ELF-1 (cell line): ENCODE results near the gene CKB.
"Not testable (repeated sequence)": the region's sequence is repeated elsewhere in the genome, so short reads cannot be mapped to it uniquely, and the experiment has no call there.

Experiments used
- DNase-seq: peaks from one replicate; pipeline ENCODE4 v3.0.0-alpha.2; 2016; ENCODE audit warnings: low read depth, low spot score

The CKB gene

DNA sequence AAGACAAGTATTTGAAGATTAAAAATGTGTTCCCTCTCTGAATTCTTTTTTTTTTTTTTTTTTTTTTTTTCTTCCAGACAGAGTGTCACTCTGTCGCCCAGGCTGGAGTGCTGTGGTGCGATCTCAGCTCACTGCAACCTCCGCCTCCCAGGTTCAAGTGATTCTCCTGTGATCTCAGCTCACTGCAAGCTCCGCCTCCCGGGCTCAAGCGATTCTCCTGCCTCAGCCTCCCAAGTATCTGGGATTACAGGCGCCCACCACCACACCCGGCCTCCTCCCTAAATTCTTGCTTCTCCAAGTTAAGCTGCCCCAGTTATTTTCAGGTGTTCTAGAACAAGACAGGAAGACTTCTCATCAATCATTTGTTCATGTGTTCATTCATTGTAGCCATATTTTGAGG lies 10.4 kb downstream of the CKB start:
- not testable (repeated sequence) for DNase-seq

DNA sequence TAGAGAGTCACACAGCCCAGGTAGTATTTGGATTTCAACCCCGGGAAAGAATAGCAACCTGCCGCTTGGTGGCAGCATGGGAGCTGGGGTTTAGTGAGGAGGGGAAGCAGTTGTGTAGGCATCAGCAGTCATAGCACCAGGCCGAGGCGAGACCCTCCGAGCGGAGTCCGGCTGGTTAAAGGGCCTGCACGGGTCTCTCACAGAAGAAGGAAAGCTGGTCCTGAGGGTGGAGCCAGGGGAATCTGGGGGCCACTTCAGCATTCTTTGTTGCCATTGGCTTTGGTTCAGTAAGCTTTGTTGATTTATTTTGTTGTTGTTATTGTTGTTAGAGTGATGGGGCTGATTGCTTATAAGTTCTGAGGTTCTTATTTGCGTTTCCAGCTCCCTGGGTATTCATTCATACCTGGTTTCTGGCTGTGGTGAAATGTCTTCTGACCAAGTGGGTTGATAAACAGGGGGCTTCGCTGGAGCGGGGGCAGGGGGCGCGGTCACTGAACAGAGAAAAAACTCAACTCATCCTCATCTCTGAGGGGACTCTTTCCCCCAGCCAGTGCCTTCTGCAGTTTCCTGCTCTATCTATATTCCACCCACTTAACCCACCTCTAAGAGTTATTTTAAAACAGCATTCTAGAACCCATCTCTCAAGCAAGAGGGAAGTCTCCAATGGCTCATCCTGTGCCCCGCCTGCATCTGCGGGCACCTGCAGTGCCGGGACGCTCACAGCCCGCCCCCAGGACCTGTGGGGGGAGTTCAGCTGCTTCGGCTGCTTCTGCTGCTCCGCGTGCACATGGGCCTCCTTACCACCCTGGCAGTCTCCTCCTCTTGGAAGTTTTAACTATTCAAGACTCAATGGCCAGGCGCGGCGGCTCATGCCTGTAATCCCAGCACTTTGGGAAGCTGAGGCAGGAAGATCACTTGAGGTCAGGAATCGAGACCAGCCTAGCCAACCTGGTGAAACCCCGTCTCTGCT lies 11.6 kb downstream of the CKB start:
- no peak for DNase-seq

DNA sequence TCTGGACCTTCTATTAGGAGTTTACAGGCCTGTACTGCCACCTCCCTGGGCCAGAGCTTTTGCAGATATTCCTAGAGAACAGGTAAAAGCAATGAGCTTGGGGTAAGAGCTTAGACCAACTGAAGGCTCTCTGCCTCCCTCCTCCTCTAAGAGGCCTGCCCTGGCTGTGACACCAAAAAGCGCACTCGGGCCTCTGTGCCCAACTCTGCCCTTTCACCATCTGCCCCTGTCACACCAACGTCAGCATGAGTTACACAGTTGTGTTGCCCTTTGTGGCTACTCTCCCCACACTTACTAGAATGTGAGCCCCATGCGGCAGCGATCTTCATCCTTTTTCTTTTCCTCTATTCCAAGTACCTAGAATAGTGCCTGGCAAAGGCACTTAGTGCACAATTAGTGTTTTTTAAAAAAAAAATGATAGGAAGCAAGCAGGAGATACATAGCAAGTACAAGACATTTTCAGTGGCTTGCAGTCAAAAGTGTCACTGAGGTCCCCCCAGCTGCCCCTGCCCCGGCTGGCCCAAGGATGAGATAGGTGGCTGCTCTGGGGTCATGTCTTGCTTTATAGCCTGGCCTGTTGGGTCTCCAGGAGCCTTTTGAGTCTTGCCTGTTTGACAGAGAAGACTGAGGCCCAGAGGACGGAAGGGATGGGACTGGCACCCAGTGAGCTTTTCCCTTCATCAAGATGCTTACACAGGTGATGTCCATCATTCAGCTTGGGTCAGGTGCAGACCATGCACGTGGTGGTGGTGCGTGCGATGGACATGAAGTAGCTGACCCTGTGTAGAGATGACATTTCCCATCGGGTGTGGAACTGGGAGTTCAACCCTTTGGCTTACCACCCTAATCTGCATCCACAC lies 12.5 kb downstream of the CKB start:
- DNase-seq, result no peak

DNA sequence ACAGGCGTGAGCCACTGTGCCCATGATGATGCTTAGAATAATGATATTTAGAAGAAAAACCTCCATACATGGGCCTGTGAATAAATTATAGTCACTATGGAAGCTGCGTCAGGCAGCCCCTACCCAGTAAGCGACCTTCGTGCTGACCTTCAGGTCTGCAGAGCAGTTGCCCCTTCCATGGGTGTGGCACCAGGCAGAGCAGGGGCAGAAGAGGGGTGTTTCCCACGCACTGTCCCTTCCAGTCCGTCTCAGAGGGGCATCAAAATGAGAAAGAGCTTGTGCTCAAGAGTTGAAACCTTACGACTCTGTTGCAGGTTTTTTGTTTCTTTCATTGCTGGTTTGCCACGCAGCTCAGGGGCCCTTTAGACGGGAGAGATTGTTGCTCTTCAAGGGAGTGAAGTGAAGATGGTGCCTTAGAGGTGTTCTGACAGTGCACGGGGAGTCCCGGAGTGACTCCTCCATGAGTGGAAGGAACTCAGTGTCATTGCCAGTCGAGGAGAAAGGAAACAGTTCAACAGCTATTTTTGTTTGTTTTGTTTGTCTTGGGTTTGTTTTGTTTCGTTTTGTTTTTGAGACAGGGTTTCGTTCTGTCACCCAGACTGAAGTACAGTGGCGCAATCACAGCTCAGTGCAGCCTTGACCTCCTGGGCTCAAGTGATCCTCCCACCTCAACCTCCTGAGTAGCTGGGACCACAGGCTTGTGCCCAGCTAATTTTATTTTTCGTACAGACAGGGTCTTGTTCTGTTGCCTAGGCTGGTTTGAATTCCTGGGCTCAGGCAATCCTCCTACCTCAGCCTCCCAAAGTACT lies 13.9 kb downstream of the CKB start:
- DNase-seq, result no peak

DNA sequence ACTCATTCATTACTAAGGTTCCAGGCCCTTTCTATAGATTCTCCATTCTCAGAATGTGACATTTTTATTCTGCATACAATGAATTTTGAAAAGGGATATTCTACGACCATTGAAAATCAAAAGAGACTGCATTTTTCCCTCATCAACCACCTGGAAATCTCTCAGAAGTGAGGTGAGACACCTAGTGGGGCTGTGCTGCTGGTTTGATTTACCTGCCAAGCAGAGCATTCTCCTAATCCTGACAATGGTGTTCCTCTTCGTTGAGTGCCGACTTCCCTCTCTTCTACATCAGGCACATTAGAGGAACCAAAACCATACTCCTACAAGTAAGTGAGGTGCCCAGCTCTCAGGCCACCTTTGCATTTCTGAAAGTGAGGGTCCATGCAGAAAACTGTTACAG lies 14.9 kb downstream of the CKB start:
- DNase-seq, result no peak

DNA sequence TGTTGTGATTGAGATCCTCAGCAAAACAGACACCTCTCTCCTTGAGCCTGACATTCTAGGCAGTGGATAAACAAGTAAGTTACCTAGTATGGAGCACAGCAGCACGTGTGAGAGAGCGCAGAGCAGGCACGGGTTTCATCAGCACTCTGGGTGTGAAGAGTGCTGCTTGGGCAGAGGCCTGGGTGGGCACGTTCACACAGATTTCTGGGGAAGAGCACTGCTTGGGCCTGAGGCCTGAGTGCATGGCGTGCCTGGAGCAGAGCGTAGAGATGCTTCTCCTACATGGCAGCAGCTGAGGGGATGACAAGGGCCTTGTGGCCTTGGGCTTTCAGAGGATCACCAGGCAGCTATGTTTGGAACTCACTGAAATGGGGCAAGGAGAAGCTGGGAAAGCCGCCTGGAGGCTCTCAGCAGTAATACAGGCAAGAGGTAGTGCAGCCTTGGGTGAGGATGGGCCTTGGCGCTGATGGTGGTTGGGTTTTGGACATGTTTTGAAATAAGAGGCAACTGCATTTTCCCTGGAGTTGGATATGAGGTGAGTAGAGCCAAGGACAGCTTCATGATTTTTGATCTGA lies 17.6 kb downstream of the CKB start:
- DNase-seq, result peak; percentile 30

DNA sequence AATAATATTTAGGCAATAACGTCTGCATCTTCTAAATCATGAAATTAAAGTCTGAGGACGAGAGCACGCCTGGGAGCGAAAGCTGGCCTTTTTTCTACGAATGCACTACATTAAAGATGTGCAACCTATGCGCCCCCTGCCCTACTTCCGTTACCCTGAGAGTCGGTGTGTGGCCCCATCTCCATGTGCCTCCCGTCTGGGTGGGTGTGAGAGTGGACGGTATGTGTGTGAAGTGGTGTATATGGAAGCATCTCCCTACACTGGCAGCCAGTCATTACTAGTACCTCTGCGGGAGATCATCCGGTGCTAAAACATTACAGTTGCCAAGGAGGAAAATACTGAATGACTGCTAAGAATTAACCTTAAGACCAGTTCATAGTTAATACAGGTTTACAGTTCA lies 19.3 kb downstream of the CKB start:
- DNase-seq, result no peak

DNA sequence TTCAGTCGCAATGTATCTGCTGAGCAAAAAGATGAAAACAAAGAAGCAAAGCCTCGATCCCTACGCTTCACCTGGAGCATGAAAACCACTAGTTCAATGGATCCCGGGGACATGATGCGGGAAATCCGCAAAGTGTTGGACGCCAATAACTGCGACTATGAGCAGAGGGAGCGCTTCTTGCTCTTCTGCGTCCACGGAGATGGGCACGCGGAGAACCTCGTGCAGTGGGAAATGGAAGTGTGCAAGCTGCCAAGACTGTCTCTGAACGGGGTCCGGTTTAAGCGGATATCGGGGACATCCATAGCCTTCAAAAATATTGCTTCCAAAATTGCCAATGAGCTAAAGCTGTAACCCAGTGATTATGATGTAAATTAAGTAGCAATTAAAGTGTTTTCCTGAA lies 19.8 kb downstream of the CKB start:
- no peak for DNase-seq

DNA sequence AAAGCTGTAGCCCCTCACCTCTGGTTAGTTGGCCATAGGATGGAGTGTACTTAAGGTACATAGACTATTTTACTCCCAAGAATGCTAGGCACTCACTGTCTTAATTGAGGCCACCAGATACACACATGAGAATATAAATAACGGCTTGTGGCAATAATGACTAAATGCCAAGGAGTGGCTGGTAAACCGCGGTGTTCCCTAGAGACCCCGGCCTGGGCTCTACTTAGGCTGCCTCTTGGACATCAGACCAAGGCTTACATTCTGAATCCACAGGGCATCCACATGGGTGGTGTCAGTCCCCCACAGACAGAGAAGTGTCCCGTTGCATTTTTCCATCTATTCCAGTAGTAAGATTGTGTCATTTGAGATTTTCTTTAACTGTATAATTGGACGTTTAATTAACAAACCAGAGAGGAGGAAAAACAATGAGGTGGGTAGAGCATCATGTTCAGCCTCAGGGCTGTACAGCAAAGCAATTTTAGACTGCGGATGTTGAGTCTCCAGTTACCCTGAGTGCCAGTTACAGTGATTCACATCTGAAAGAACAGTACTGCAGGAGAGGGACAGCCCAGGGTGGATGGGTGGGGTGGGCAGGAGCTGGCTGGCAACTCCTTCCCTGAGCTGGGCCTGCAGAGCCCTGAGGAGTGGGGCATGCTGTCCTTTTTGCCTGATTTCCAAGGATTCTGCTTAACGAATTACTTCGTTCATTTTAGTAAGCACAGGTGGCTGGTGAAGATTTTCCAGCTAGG lies 20.5 kb downstream of the CKB start:
- no peak for DNase-seq

DNA sequence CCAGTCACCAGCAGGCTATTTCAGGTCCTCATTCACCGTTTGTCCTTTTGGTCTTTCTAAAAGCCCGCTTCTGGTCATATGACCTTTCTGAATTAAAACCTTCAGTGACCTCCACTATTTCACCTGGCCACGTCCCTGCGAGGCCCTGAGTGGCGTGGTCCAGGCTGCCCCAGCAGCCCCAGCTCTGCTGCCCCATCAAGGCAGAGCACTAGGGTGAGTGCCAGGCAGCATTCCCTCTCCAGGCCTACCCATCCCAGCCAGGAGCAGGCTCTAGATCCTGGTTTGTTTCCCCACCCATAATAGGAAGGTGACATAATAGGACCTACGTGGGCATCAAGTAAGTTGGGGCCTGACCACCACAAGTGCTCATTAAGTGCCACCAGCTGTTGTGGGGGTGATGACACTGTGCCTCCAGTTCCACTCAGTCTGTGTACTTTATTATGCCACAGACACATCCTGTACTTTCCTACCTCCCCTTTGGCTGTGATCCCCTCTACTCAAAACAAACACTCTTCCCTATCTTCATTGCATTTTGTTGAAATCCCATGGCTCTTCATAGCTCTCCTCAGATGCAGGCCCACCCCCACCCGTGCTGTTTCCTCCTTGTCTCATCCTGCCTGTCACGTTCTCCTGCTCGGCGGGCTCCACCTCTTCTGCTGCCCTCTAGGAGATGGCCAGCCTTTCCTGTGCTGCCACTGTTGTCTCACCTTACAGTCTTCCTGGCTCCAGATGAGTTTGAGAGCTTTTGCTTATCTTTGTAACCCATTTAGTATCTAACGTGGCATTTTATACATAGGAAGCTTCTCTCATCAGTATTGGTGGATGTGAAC lies 21.4 kb downstream of the CKB start:
- no peak for DNase-seq

DNA sequence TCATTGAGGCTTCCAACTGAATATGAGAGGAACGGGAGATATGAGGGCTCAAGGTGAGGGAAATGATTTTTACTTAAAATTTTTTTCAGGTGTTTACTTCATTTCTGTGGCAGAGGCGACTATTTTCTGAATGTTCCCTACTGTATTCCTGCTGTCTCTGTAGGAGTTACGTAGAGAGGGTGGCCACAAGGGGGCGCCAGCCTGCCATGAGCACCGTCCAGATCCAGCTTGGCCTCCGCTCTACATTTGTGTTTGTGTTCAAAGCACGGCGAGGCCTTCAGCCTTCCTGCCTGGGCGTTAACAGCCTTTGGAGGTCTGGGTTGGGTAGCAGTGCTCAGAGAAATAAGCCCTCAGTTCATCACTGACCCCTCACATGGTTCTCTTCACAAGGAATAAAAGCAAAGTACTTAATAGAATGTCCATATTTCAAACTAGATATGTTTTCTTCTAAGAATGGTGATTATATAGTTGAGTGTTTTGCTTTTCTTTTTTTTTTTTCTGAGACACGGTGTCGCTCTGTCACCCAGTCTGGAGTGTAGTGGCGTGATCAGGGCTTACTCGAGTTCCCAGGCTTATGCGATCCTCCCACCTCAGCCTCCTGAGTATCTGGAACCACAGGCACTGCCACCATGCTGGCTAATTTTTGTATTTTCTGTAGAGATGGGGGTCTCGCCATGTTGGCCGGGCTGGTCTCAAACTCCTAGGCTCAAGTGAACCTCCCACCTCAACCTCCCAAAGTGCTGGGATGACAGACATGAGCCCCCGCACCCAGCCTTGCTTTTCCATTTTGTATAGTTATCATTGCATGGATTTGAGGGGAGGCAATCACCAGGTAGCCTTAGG lies 22.3 kb downstream of the CKB start:
- DNase-seq, result peak; percentile 88

DNA sequence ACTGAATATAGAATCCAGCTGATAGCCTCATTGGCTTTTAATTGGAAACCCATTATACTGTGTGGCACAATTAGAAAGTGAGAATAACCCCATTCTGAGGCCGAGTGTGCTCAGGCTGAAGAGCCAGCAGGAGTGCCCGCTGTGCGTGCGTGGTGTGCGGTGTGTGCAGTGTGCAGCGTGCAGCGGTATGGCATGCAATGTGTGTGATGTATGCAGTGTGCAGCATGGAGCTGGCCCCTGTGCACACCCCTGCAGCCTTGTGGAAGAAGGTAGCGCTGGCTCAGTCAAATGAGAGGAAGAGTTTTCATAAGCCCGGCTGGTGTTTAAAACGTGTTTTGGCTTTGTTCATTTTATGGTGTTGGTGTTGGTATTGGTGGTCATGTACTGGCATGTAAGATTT lies 22.9 kb downstream of the CKB start:
- no peak for DNase-seq

DNA sequence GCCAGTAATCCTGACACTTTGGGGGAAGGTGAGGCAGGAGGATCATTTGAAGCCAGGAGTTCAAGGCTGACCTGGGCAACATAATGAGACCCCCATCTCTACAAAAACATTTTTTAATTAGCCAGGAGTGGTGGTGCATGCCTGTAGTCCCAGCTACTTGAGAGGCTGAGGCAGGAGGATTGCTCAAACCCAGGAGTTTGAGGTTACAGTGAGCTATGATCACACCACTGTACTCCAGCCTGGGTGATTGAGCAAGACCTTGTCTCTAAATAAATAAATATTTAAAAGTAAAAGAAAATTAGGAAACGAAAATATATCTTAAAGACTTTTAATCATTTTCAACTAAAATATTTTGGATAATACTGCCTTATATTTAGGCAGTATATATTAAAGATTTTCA lies 25.9 kb downstream of the CKB start:
- DNase-seq, result no peak

DNA sequence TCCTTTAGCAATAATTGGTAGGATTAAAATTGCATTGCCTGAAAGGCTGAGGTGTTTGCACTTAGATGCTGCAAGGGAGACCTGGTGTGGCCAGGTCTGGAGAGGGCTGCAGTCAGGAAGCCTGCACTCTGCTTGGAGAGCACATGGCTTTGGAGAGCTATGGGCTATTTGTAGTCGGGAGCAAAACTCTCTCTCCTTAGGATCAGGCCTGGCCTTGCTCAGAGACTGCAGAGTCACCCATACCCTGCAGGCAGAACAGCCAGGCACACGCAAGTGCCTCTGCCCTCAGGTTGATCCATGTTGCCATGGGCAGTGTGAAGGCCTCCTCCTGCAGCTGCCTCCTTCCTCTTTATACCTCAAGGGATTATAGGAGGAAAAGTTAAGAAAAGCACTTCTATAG lies 26.8 kb downstream of the CKB start:
- DNase-seq, result peak; percentile 40

DNA sequence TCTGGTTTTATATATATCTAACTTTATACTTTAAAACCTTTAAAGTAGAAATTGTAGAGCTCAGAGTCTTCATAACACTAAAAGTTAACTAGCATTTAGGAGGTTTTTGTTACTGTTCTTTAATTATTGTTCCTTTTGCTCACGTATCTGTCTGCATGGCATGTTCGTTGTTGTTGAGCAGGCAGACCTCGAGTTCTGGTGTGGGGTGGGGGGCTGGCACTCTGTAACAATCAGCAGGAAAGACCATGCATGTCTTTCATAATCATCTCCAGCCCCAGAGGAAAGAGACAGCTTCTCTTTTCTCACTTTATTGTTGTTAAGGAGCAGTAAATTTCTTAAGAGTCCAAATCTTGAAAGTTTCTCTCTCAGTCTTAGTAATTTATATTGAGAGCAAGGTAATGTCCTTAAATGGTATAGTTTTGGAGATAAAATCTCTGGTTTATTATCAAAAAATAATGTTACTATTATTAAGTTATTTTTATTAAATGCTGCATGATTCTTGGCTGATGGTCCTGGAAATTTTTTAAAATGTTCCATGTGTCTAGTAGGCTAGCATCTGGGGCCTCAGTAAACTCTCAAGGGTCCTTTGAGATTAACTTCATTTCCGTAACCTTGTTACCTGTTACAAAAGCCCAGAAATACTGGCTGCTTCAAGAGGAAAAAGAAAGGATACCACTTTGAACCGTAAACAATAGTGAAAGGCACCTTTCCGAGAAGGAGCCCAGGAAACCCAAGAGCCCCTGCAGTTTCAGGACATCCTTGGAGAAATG lies 30.3 kb downstream of the CKB start:
- no peak for DNase-seq

DNA sequence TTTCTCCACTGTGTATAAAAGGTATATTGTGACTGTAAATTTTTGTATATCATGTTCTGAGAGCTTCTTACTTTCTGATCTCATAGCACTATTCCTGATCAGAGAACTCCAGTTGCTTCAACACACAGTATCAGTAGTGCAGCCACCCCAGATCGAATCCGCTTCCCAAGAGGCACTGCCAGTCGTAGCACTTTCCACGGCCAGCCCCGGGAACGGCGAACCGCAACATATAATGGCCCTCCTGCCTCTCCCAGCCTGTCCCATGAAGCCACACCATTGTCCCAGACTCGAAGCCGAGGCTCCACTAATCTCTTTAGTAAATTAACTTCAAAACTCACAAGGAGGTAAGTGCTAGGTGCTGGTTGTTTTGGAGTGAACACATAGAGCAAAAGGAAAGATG lies 30.9 kb downstream of the CKB start:
- no peak for DNase-seq

DNA sequence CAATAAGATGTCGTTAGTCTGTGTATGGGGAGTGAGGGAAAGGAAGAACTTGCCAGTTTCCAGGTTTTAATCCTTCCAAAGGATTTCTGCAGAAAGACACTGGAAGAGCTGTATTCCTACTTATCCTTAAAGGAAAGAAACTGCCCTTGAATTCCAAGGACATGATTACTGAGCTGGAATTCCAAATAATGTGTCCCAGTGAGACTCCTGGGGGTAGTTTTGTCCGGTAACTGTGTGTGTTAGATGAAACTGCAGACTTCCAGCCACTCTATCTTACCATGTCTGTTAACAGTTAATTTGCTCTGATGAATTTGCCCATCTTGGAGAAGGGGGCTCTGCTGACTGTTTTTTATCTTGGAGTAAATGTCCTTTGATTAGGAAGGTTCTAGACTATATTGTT lies 33.0 kb downstream of the CKB start:
- no peak for DNase-seq

DNA sequence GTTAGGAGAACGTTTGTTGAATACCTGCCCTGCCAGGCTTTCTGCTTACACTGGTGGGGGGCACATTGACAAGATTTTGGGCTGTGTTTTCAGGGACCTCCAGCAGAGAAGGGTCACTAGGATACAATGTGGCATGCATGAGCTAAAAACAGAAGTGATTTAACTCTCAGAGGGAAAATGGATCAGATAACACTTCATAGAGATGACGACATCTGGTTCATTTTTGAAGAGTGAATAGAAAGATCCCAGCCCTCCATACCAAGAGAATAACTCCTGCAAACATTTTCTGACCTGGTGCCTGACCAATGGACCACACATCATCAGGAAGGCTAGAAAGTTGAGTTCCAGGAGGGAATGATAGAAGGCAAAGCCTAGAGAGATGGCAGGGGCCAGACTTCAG lies 33.7 kb downstream of the CKB start:
- DNase-seq, result no peak
